Panc1 (cell line): ENCODE measurements around the gene FYN.

Experiments used
- POLR2AphosphoS5 ChIP-seq: IDR thresholded peaks from 2 replicates; pipeline ENCODE4 v1.6.1; 2012; ENCODE audit warnings: mild to moderate bottlenecking, low read depth, low read length, moderate library complexity
- SIN3A ChIP-seq: IDR thresholded peaks from 2 replicates; pipeline ENCODE4 v1.6.1; 2012; ENCODE audit warnings: low read depth, mild to moderate bottlenecking, low read length, moderate library complexity, borderline replicate concordance; ENCODE audit not compliant: insufficient read depth
- TCF7L2 ChIP-seq: IDR thresholded peaks from 2 replicates; pipeline ENCODE4 v1.6.1; 2011; ENCODE audit warnings: mild to moderate bottlenecking, low read depth, low read length, inconsistent platforms
- TF ChIP-seq, protein P1 (sequence below): fragments of 450-650 bp; IDR thresholded peaks from 2 replicates; pipeline ENCODE4 v1.5.1; 2017; ENCODE audit warnings: mild to moderate bottlenecking
- TF ChIP-seq, protein P2 (sequence below), 2 experiments: IDR thresholded peaks; 2 replicates each; pipeline ENCODE4 v1.6.1; 2011 to 2012; ENCODE audit warnings: low read depth in 2 of 2, control low read depth in 1 of 2, low read length in 1 of 2, mild to moderate bottlenecking in 1 of 2, moderate library complexity in 1 of 2; ENCODE audit not compliant: insufficient read depth in 1 of 2

DNA sequence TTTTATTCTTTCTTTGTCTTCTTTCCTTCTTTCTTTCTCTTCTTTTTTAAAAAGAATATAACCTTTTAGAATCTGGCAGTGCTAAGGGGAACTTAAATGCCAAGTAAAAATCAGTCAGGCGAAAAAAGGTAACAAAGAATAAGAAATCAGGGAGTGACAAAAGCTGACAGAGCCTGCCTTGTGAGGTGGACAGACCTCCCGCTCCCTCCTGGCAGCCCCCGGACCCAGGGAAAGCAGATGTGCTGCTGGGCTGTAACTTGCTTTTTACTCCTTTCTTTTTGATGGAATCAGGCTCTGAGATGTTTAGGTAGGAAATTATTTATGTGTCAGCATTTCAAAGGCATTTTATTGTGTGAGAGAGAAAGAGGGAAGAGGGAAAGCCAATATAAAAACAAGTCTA lies 172.1 kb downstream of the FYN start:
- TF ChIP-seq, protein P1, sequence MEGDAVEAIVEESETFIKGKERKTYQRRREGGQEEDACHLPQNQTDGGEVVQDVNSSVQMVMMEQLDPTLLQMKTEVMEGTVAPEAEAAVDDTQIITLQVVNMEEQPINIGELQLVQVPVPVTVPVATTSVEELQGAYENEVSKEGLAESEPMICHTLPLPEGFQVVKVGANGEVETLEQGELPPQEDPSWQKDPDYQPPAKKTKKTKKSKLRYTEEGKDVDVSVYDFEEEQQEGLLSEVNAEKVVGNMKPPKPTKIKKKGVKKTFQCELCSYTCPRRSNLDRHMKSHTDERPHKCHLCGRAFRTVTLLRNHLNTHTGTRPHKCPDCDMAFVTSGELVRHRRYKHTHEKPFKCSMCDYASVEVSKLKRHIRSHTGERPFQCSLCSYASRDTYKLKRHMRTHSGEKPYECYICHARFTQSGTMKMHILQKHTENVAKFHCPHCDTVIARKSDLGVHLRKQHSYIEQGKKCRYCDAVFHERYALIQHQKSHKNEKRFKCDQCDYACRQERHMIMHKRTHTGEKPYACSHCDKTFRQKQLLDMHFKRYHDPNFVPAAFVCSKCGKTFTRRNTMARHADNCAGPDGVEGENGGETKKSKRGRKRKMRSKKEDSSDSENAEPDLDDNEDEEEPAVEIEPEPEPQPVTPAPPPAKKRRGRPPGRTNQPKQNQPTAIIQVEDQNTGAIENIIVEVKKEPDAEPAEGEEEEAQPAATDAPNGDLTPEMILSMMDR = no peak
- TF ChIP-seq TCF7L2 (no peak), POLR2AphosphoS5 (no peak), SIN3A (no peak)
- TF ChIP-seq, protein P2, sequence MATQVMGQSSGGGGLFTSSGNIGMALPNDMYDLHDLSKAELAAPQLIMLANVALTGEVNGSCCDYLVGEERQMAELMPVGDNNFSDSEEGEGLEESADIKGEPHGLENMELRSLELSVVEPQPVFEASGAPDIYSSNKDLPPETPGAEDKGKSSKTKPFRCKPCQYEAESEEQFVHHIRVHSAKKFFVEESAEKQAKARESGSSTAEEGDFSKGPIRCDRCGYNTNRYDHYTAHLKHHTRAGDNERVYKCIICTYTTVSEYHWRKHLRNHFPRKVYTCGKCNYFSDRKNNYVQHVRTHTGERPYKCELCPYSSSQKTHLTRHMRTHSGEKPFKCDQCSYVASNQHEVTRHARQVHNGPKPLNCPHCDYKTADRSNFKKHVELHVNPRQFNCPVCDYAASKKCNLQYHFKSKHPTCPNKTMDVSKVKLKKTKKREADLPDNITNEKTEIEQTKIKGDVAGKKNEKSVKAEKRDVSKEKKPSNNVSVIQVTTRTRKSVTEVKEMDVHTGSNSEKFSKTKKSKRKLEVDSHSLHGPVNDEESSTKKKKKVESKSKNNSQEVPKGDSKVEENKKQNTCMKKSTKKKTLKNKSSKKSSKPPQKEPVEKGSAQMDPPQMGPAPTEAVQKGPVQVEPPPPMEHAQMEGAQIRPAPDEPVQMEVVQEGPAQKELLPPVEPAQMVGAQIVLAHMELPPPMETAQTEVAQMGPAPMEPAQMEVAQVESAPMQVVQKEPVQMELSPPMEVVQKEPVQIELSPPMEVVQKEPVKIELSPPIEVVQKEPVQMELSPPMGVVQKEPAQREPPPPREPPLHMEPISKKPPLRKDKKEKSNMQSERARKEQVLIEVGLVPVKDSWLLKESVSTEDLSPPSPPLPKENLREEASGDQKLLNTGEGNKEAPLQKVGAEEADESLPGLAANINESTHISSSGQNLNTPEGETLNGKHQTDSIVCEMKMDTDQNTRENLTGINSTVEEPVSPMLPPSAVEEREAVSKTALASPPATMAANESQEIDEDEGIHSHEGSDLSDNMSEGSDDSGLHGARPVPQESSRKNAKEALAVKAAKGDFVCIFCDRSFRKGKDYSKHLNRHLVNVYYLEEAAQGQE (IDR thresholded peaks at IDR 0.05; ENCODE audit: insufficient read depth in 1 of 2, low read depth in 2 of 2, low read length in 1 of 2) = no peak
